Breast epithelium (tissue), 4 donors: ENCODE results near the gene PEAK1. TPM values are rescaled to one million over a fixed set of nuclear protein-coding genes. Genes with fewer than 3 reads are reported as not detected.

Experiments used
- DNase-seq, 2 donors: peaks; one replicate each; pipeline ENCODE4 v3.0.0-alpha.2; 2019; ENCODE audit warnings: low spot score in 2 of 2
- H3K27ac ChIP-seq, 2 donors: fragments of 200-600 bp; sonication (generic) in 1 of 2; one replicate each; pipeline ENCODE4 v1.5.1; 2016 to 2019; ENCODE audit warnings: mild to moderate bottlenecking in 1 of 2
- H3K27me3 ChIP-seq, 2 donors: fragments of 200-600 bp; sonication (generic) in 1 of 2; one replicate each; pipeline versions ENCODE4 v1.5.1 to v1.6.0; 2017 to 2019; ENCODE audit warnings: control low read depth in 1 of 2, mild to moderate bottlenecking in 1 of 2
- H3K36me3 ChIP-seq: fragments of 200-600 bp; one replicate; pipeline ENCODE4 v1.5.1; 2019
- H3K4me1 ChIP-seq, 2 donors: fragments of 200-600 bp; sonication (generic); one replicate each; pipeline ENCODE4 v1.5.1; 2016 to 2019; ENCODE audit warnings: control low read depth in 1 of 2
- H3K4me3 ChIP-seq, 3 donors: fragments of 200-600 bp; sonication (generic); 1 replicate in 2 of 3; 2 replicates in 1 of 3; pipeline ENCODE4 v1.5.1; 2016 to 2019; ENCODE audit warnings: mild to moderate bottlenecking in 3 of 3, moderate library complexity in 2 of 3
- H3K9me3 ChIP-seq, 2 donors: fragments of 200-600 bp; sonication (generic) in 1 of 2; one replicate each; pipeline ENCODE4 v1.5.1; 2016 to 2019; ENCODE audit warnings: control low read depth in 1 of 2
- POLR2A ChIP-seq: fragments of 450-650 bp; IDR thresholded peaks from one replicate; pipeline ENCODE4 v1.6.1; 2016; ENCODE audit warnings: antibody characterized with exemption, mild to moderate bottlenecking, moderate library complexity
- POLR2AphosphoS5 ChIP-seq, 3 donors: sonication (generic); formaldehyde crosslinking; IDR thresholded peaks; one replicate each; pipeline ENCODE4 v1.6.1; 2017; ENCODE audit warnings: antibody characterized with exemption in 3 of 3
- intact Hi-C: fragments of 100-400 bp; cut with DNase I; formaldehyde crosslinking; loops from one replicate; pipeline ENCODE4 v1.15.1; 2023; ENCODE audit warnings: low total_unique reads
- total RNA-seq, 3 donors: library from RNA; depleted of rRNA; stranded (reverse); fragments of >200 nt; gene quantifications; one replicate each; pipeline ENCODE4 v1.1.0, GENCODE V29; 2016
- TF ChIP-seq, protein P1 (sequence below), 3 donors: fragments of 450-650 bp; IDR thresholded peaks; one replicate each; pipeline ENCODE4 v1.5.1; 2016 to 2017; ENCODE audit warnings: antibody characterized with exemption in 3 of 3, mild to moderate bottlenecking in 3 of 3, moderate library complexity in 3 of 3

PEAK1 gene
- total RNA-seq, 3 donors from 2014 or later: 48.5 to 99.5 (median 55.2) TPM

DNA sequence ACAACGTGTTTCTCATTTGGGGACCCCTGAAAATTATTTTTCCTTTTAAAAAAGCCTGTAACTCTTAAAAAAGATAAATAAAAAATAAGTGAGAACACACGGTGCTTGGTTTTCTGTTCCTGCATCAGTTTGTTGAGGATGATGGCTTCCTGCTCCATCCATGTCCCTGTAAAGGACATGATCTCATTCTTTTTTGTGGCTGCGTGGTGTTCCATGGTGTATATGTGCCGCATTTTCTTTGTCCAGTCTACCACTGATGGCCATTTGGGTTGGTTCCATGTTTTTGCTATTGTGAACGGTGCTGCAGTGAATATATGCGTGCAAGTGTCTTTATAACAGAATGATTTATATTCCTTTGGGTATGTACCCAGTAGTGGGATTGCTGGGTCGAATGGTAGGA, 351.3 kb downstream of the PEAK1 start:
- H3K27ac ChIP-seq: no peak overlapping the region
- DNase-seq: no peak
- H3K27me3 ChIP-seq: no peaks in the 10 kb centered on the region
- no peaks in the 10 kb centered on the region for H3K4me1 ChIP-seq
- no peak for TF ChIP-seq POLR2AphosphoS5 (IDR thresholded peaks at IDR 0.05)
- TF ChIP-seq, protein P1, sequence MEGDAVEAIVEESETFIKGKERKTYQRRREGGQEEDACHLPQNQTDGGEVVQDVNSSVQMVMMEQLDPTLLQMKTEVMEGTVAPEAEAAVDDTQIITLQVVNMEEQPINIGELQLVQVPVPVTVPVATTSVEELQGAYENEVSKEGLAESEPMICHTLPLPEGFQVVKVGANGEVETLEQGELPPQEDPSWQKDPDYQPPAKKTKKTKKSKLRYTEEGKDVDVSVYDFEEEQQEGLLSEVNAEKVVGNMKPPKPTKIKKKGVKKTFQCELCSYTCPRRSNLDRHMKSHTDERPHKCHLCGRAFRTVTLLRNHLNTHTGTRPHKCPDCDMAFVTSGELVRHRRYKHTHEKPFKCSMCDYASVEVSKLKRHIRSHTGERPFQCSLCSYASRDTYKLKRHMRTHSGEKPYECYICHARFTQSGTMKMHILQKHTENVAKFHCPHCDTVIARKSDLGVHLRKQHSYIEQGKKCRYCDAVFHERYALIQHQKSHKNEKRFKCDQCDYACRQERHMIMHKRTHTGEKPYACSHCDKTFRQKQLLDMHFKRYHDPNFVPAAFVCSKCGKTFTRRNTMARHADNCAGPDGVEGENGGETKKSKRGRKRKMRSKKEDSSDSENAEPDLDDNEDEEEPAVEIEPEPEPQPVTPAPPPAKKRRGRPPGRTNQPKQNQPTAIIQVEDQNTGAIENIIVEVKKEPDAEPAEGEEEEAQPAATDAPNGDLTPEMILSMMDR (IDR thresholded peaks at IDR 0.05): no peak
- TF ChIP-seq POLR2A: no peak
- H3K36me3 ChIP-seq: no peaks in the 10 kb centered on the region
- H3K9me3 ChIP-seq: no peaks in the 10 kb centered on the region
- intact Hi-C loops: no loop called here
- H3K4me3 ChIP-seq: no peak overlapping the region

DNA sequence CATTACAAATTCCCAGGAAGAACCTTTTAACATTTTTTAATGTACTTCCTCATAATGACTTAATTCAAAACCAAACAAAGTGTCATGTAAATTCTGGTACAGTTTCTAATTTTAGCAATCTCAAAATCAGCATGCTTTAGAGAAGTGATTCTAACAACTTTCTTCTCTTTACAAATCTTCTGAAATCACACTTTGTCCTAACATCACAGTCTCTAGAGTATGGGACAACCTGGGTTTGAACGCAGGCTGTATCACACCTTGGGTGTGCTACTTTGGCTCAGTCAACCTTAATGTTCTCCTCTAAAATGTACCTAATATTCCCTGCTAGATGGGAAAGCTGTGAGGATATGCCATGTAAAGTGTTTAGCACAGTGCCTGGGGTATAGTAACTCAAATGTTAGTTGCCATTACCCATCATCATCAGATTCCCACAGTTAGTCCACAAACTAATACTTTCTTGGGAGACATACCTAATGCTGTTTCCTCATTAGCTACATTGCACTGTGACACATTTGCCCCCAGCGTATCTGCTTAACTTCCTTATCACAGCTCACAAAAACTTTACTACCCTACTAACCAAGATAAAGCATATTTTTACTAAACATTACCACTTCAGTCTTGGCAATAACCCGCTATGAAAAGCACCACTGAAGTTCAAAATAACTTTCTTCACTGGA, 352.1 kb downstream of the PEAK1 start:
- TF ChIP-seq, protein P1 (IDR thresholded peaks at IDR 0.05): no peak
- TF ChIP-seq POLR2AphosphoS5 (IDR thresholded peaks at IDR 0.05) (no peak), POLR2A (no peak)
- DNase-seq: no peak
- Histone ChIP-seq H3K4me1 (no peaks in the 10 kb centered on the region), H3K27me3 (no peaks in the 10 kb centered on the region), H3K9me3 (no peaks in the 10 kb centered on the region), H3K27ac (no peak overlapping the region), H3K4me3 (no peak overlapping the region), H3K36me3 (no peaks in the 10 kb centered on the region)
- intact Hi-C loops: no loop called here

DNA sequence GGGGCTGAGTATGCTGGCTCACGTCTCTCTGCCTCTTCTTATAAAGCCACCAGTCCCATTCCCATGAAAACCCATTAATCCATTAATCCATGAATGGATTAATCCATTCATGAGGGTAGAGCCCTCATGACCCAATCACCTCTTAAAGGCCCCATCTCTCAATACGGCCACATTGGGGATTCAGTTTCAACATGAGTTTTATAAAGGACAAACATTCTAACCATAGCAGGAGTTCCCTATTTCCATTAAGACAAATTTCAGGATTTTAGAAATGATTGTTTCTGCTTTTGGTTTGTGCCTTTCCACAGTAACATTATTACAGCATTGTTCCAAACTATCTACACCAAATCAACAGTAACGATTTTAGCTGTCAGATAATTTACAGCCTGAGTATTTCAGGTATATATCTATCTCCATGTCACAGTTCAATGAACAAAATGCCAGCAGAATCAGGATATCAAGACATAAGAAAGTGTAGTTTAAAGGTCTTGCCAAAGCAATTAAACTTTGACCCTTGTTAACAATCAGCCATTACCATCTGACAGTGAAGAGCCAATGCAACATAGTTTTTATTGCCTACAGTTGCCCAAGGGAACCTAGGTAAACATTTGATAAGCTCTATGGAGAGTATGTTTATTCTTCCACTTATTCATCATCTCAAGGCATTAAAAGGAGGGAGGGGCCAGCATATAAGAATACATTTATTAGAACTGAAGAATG, 352.8 kb downstream of the PEAK1 start:
- no peak for TF ChIP-seq POLR2AphosphoS5 (IDR thresholded peaks at IDR 0.05)
- no peak for TF ChIP-seq POLR2A
- TF ChIP-seq, protein P1 (IDR thresholded peaks at IDR 0.05): no peak
- Histone ChIP-seq H3K27ac (no peak overlapping the region), H3K4me1 (no peaks in the 10 kb centered on the region), H3K9me3 (no peaks in the 10 kb centered on the region), H3K36me3 (no peaks in the 10 kb centered on the region), H3K4me3 (no peak overlapping the region), H3K27me3 (no peaks in the 10 kb centered on the region)
- intact Hi-C loops: no loop called here
- no peak for DNase-seq

DNA sequence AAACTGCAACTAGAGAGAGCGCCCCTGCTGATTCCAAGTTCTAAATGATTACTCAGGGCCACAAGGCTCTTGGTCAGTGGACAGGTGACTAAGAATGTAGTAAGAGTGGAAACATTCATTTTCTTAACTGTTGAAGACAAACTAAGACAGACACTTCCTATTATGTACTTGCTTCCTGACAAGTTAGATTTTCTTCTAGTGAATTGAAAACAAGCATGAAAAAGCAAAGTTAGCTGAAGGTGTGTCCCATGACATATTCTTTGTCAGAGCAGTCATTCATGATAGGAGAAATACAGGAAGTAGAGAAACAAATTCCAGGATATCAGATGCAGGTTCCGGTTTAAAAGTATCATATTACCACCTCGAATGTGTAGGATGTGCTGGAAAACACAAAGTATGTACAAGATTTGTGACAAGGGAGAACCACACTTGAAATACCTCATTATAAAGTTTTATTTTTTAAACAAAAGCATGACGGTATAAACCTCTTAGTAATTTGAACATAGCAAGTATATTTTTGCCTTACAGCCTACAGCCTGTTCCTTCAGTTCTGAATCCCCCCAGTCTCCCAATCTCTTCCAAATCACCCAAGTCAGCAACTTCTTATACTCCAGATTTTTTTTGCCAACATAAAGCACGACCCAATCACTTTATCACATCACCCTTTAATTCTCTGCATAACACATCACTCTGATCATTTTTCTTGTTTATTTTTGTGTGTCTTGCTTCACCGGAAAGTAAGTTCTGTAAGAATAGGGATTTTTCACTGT, 355.2 kb downstream of the PEAK1 start:
- Histone ChIP-seq H3K4me1 (peaks cover 0 to 7% of the 10 kb centered on the region in 2 donors), H3K27ac (no peak overlapping the region), H3K9me3 (no peaks in the 10 kb centered on the region), H3K4me3 (no peak overlapping the region), H3K27me3 (no peaks in the 10 kb centered on the region), H3K36me3 (no peaks in the 10 kb centered on the region)
- intact Hi-C loops: no loop called here
- TF ChIP-seq, protein P1 (IDR thresholded peaks at IDR 0.05): no peak
- no peak for TF ChIP-seq POLR2AphosphoS5 (IDR thresholded peaks at IDR 0.05)
- no peak for TF ChIP-seq POLR2A
- DNase-seq: no peak

DNA sequence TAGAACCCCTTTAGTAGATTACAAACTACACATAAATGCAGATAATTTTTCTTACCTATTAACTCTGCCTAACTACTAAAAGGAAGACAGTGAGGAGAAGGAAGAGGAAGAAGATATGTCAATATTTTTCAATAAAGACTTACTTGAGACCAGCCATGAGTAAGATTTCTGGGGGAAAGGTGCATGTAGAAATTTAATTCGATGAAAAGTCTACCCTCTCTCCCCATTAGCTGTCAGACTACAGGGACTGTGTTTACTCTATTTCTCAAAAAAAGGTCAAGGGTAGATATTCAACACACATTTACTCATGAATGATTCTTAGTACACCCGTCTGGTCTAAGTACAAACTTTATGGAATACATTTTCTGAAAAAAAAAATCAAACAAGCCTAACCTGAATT, 355.8 kb downstream of the PEAK1 start:
- Histone ChIP-seq H3K27me3 (no peaks in the 10 kb centered on the region), H3K27ac (no peak overlapping the region), H3K36me3 (no peaks in the 10 kb centered on the region), H3K4me3 (no peak overlapping the region), H3K9me3 (no peaks in the 10 kb centered on the region), H3K4me1 (peaks cover 0 to 7% of the 10 kb centered on the region in 2 donors)
- DNase-seq: no peak
- TF ChIP-seq POLR2A (no peak), POLR2AphosphoS5 (IDR thresholded peaks at IDR 0.05) (no peak)
- TF ChIP-seq, protein P1 (IDR thresholded peaks at IDR 0.05): no peak
- intact Hi-C loops: no loop called here
